H1 (cell line): ENCODE results near the gene TYK2. TPM values are rescaled to one million over a fixed set of nuclear protein-coding genes. Genes with fewer than 3 reads are reported as not detected.

Experiments used
- HDAC6 ChIP-seq: IDR thresholded peaks from one replicate; pipeline ENCODE4 v1.7.1; 2012; ENCODE audit warnings: low read depth, mild to moderate bottlenecking, inconsistent platforms, low read length, moderate library complexity
- MAX ChIP-seq: IDR thresholded peaks from 2 replicates; pipeline ENCODE4 v1.6.1; 2012; ENCODE audit warnings: inconsistent platforms
- POU5F1 ChIP-seq: IDR thresholded peaks from 2 replicates; pipeline ENCODE4 v1.6.1; 2011; ENCODE audit warnings: low read depth, mild to moderate bottlenecking, low read length, moderate library complexity
- RBBP5 ChIP-seq: IDR thresholded peaks from 2 replicates; pipeline ENCODE4 v1.7.1; 2012; ENCODE audit warnings: low read depth, mild to moderate bottlenecking, inconsistent platforms, low read length, moderate library complexity, borderline replicate concordance
- RNF2 ChIP-seq: fragments of 200-900, 300-1000 bp; sonication (generic); IDR thresholded peaks from 2 replicates; pipeline ENCODE4 v1.7.1; 2016; ENCODE audit warnings: borderline replicate concordance, low read depth, mild to moderate bottlenecking, antibody characterized with exemption, low read length; ENCODE audit not compliant: poor library complexity, severe bottlenecking; ENCODE audit errors: missing control alignments
- polyA plus RNA-seq, 7 experiments: library from polyadenylated mRNA; depleted of rRNA in 3 of 7; stranded (reverse) in 5 of 7; unstranded in 2 of 7; fragments of >200 nt in 5 of 7; fragments of 200-250 nt in 2 of 7; gene quantifications; 1 replicate in 5 of 7; 2 replicates in 1 of 7; 4 replicates in 1 of 7; pipeline versions ENCODE4 v1.2.1 to v1.2.3, GENCODE V29; 2011 to 2013; ENCODE audit warnings: missing spikeins in 2 of 7, mixed read lengths in 2 of 7
- total RNA-seq: library from RNA; stranded (reverse); fragmentation: NEBNext Ultra II Directional; extraction: Animal tissue kit (Norgen Biotek cat#: 25700); gene quantifications from 2 replicates; pipeline ENCODE4 v1.2.1, GENCODE V29; 2021
- TF ChIP-seq, protein P1 (sequence below): IDR thresholded peaks from 2 replicates; pipeline ENCODE4 v1.6.1; 2011; ENCODE audit warnings: low read depth, mild to moderate bottlenecking, low read length; ENCODE audit not compliant: insufficient read depth

TYK2 gene
- total and polyA plus RNA-seq, 2 of the 8 experiments (the other 6 are each of a cell fraction or from before 2014, with no cell fraction given), result 32.1 to 40.8 TPM

DNA sequence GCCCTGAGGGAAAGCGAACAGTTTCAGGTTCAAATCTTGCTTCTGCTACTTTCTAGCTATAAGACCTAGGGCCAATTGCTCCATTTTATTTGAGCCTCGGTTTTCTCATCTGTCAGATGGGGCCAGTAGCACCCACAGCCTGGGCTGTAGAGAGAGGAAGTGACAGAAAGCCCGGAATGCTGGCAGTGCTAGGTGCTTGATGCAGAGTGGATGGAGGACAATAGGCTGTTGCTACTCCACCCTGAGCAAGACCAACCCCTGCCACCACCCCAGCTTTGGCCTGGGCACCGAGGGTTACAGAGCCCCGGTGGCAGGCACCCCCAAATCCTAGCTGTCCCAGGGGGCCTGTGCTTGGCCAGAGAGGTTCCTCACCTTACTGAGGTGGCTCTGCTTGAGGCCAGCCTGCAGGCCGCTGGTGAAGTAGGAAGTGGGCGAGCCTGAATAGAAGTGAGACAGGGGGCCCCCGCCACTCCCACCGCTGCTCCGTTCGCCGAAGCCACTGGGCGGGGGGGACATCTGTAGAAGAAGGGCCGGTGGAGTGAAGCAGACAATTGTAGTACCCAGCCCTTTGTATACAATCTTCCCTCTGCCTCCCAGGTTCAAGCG, 62.4 kb downstream of the TYK2 start (continued):
- TF ChIP-seq RNF2 (no peak), HDAC6 (no peak), POU5F1 (no peak), MAX (no peak), RBBP5 (no peak)
- TF ChIP-seq, protein P1, sequence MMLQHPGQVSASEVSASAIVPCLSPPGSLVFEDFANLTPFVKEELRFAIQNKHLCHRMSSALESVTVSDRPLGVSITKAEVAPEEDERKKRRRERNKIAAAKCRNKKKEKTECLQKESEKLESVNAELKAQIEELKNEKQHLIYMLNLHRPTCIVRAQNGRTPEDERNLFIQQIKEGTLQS, result no peak
